H1 (cell line): ENCODE data around the gene TCEA2. TPM values are rescaled to one million over a fixed set of nuclear protein-coding genes. Genes with fewer than 3 reads are reported as not detected.
"Not testable (repeated sequence)": the region's sequence is repeated elsewhere in the genome, so short reads cannot be mapped to it uniquely, and the experiment has no call there.

ENCODE experiments used
- CTCF ChIA-PET: fragments of 300-600 bp; sonication (Branson Sonifier 250); formaldehyde crosslinking; loops from one replicate; lab custom pipeline; 2021; ENCODE audit not compliant: partially characterized antibody; lab: Charles Lee
- POLR2A ChIA-PET: fragments of 300-600 bp; sonication (Branson Sonifier 250); formaldehyde crosslinking; loops from one replicate; lab custom pipeline; 2021; ENCODE audit warnings: inconsistent platforms; ENCODE audit not compliant: partially characterized antibody; lab: Charles Lee
- DNase-seq, 2 experiments: peaks; one replicate each; pipeline versions ENCODE4 v3.0.0 to v3.0.0-alpha.2; 2010 to 2022; ENCODE audit warnings: low spot score in 2 of 2, low read depth in 1 of 2, mixed read lengths in 1 of 2
- FAIRE-seq: peaks from 2 replicates; lab custom pipeline; 2011; peaks lifted over from hg19 to GRCh38; lab: Jason Lieb, UNC
- H2AFZ ChIP-seq: 2 replicates; pipeline ENCODE4 v1.8.1; 2012; ENCODE audit warnings: low read length, inconsistent platforms
- H2AK5ac ChIP-seq: 2 replicates; pipeline ENCODE4 v1.6.1; 2013; ENCODE audit warnings: low read depth, low read length
- H2BK120ac ChIP-seq: replicated peaks from 2 replicates; pipeline ENCODE3; 2013; ENCODE audit warnings: low read depth, low read length, inconsistent platforms
- H2BK12ac ChIP-seq: 2 replicates; pipeline ENCODE4 v1.6.1; 2013; ENCODE audit warnings: low read depth, low read length
- H2BK15ac ChIP-seq: 2 replicates; pipeline ENCODE4 v1.6.1; 2013; ENCODE audit warnings: low read length
- H2BK20ac ChIP-seq: 2 replicates; pipeline ENCODE4 v1.6.1; 2013; ENCODE audit warnings: low read length
- H2BK5ac ChIP-seq: 2 replicates; pipeline ENCODE4 v1.6.1; 2013; ENCODE audit warnings: low read depth, low read length
- H3K14ac ChIP-seq: 2 replicates; pipeline ENCODE4 v1.6.1; 2013; ENCODE audit warnings: inconsistent platforms; ENCODE audit not compliant: insufficient read length
- H3K18ac ChIP-seq: 2 replicates; pipeline ENCODE4 v1.6.1; 2013; ENCODE audit warnings: low read length; ENCODE audit errors: extremely low read depth
- H3K23ac ChIP-seq: 2 replicates; pipeline ENCODE4 v1.6.1; 2013; ENCODE audit warnings: inconsistent platforms; ENCODE audit not compliant: insufficient read length
- H3K23me2 ChIP-seq: 2 replicates; pipeline ENCODE4 v1.6.1; 2013; ENCODE audit warnings: low read depth, low read length
- H3K27ac ChIP-seq: 2 replicates; pipeline ENCODE4 v1.6.1; 2011; ENCODE audit warnings: low read depth, low read length, inconsistent platforms
- H3K27me3 ChIP-seq, 4 experiments: replicated peaks in 1 of 4; 1 replicate in 1 of 4; 2 replicates in 3 of 4; pipeline versions ENCODE4 v1.6.1 to v1.8.1; 2011 to 2013; ENCODE audit warnings: low read length in 3 of 4, mild to moderate bottlenecking in 3 of 4, inconsistent platforms in 2 of 4, mixed read lengths in 2 of 4, moderate library complexity in 1 of 4; ENCODE audit not compliant: control insufficient read depth in 3 of 4, insufficient read depth in 3 of 4; ENCODE audit errors: extremely low read depth in 1 of 4
- H3K36me3 ChIP-seq, 4 experiments: 2 replicates each; pipeline versions ENCODE4 v1.6.1 to v1.8.1; 2011 to 2013; ENCODE audit warnings: mild to moderate bottlenecking in 4 of 4, low read length in 3 of 4, moderate library complexity in 2 of 4, control low read depth in 1 of 4, inconsistent platforms in 1 of 4; ENCODE audit not compliant: insufficient read depth in 4 of 4, control insufficient read depth in 2 of 4
- H3K4ac ChIP-seq: replicated peaks from 2 replicates; pipeline ENCODE3; 2013; ENCODE audit warnings: low read length, low read depth, mixed read lengths, inconsistent platforms; ENCODE audit not compliant: insufficient read length
- H3K4me1 ChIP-seq, 4 experiments: replicated peaks in 1 of 4; 1 replicate in 1 of 4; 2 replicates in 3 of 4; pipeline versions ENCODE4 v1.6.1 to v1.8.1; 2011 to 2013; ENCODE audit warnings: low read length in 3 of 4, inconsistent platforms in 2 of 4, mixed read lengths in 1 of 4; ENCODE audit not compliant: insufficient read depth in 4 of 4, control insufficient read depth in 3 of 4
- H3K4me2 ChIP-seq, 2 experiments: 2 replicates each; pipeline versions ENCODE4 v1.6.1 to v1.8.1; 2011 to 2013; ENCODE audit warnings: low read depth in 2 of 2, low read length in 2 of 2, control low read depth in 1 of 2, inconsistent platforms in 1 of 2, mild to moderate bottlenecking in 1 of 2; ENCODE audit not compliant: insufficient read depth in 1 of 2
- H3K4me3 ChIP-seq, 4 experiments: fragments of 200-600, 300-600 bp in 1 of 4; sonication (generic), shearing (Covaris generic), sonication (Bioruptor Twin) in 1 of 4; 2 replicates each; pipeline versions ENCODE4 v1.5.1 to v1.8.1; 2011 to 2016; ENCODE audit warnings: low read length in 4 of 4, low read depth in 3 of 4, control low read depth in 2 of 4, inconsistent platforms in 2 of 4, mild to moderate bottlenecking in 2 of 4, mixed read lengths in 1 of 4, moderate library complexity in 1 of 4; ENCODE audit not compliant: insufficient read depth in 2 of 4; ENCODE audit errors: extremely low read depth in 1 of 4
- H3K56ac ChIP-seq: replicated peaks from 2 replicates; pipeline ENCODE3; 2013; ENCODE audit warnings: low read depth, mild to moderate bottlenecking, mixed read lengths, low read length, inconsistent platforms; ENCODE audit not compliant: insufficient read length
- H3K79me1 ChIP-seq: 2 replicates; pipeline ENCODE4 v1.6.1; 2013; ENCODE audit warnings: low read depth, low read length, control low read depth
- H3K79me2 ChIP-seq, 2 experiments: 2 replicates each; pipeline versions ENCODE4 v1.6.1 to v1.8.1; 2012 to 2013; ENCODE audit warnings: low read length in 2 of 2, mild to moderate bottlenecking in 2 of 2, inconsistent platforms in 1 of 2; ENCODE audit not compliant: insufficient read depth in 2 of 2, control insufficient read depth in 1 of 2
- H3K9ac ChIP-seq, 4 experiments: replicated peaks in 1 of 4; 1 replicate in 1 of 4; 2 replicates in 3 of 4; pipeline versions ENCODE4 v1.6.1 to v1.8.1; 2011 to 2013; ENCODE audit warnings: low read depth in 3 of 4, low read length in 3 of 4, control low read depth in 2 of 4, mild to moderate bottlenecking in 2 of 4, moderate library complexity in 2 of 4, inconsistent platforms in 1 of 4; ENCODE audit errors: extremely low read depth in 1 of 4
- H3K9me3 ChIP-seq, 2 experiments: 2 replicates each; pipeline versions ENCODE4 v1.6.1 to v1.8.1; 2012 to 2013; ENCODE audit warnings: mild to moderate bottlenecking in 2 of 2, moderate library complexity in 2 of 2, control low read depth in 1 of 2, inconsistent platforms in 1 of 2, low read depth in 1 of 2, low read length in 1 of 2, mixed read lengths in 1 of 2; ENCODE audit not compliant: insufficient read depth in 2 of 2
- H4K20me1 ChIP-seq, 2 experiments: replicated peaks in 1 of 2; 2 replicates each; pipeline versions ENCODE3 to v1.8.1; 2011 to 2013; ENCODE audit warnings: inconsistent platforms in 2 of 2, low read length in 2 of 2, mild to moderate bottlenecking in 1 of 2; ENCODE audit not compliant: insufficient read depth in 2 of 2, control insufficient read depth in 1 of 2
- H4K5ac ChIP-seq: 2 replicates; pipeline ENCODE4 v1.6.1; 2013; ENCODE audit warnings: low read length, low read depth, mixed read lengths, inconsistent platforms; ENCODE audit not compliant: insufficient read length
- H4K8ac ChIP-seq: 2 replicates; pipeline ENCODE4 v1.8.0; 2013; ENCODE audit warnings: mild to moderate bottlenecking, moderate library complexity, low read length, inconsistent platforms; ENCODE audit not compliant: insufficient read depth; ENCODE audit errors: extremely low read depth
- H4K91ac ChIP-seq: replicated peaks from 2 replicates; pipeline ENCODE3; 2013; ENCODE audit warnings: low read length, mixed read lengths, inconsistent platforms; ENCODE audit not compliant: insufficient read length
- WGBS, 2 experiments: shearing (Covaris generic) in 1 of 2; methylation state at CpG; one replicate each; pipeline versions ENCODE4 v1.1.6 to v1.1.7; 2013 to 2015; ENCODE audit warnings: low lambda C conversion rate in 2 of 2, mixed read lengths in 2 of 2, inconsistent platforms in 1 of 2, low coverage in 1 of 2, missing lambda C conversion rate in 1 of 2; ENCODE audit not compliant: insufficient replicate concordance in 2 of 2, insufficient coverage in 1 of 2, insufficient read length in 1 of 2; ENCODE audit errors: extremely low coverage in 1 of 2, missing lambda C conversion rate in 1 of 2; 5-methylcytosine and 5-hydroxymethylcytosine counted together
- polyA plus RNA-seq, 7 experiments: library from polyadenylated mRNA; depleted of rRNA in 3 of 7; stranded (reverse) in 5 of 7; unstranded in 2 of 7; fragments of >200 nt in 5 of 7; fragments of 200-250 nt in 2 of 7; gene quantifications; 1 replicate in 5 of 7; 2 replicates in 1 of 7; 4 replicates in 1 of 7; pipeline versions ENCODE4 v1.2.1 to v1.2.3, GENCODE V29; 2011 to 2013; ENCODE audit warnings: missing spikeins in 2 of 7, mixed read lengths in 2 of 7
- total RNA-seq: library from RNA; stranded (reverse); fragmentation: NEBNext Ultra II Directional; extraction: Animal tissue kit (Norgen Biotek cat#: 25700); gene quantifications from 2 replicates; pipeline ENCODE4 v1.2.1, GENCODE V29; 2021

TCEA2 gene
- total and polyA plus RNA-seq, 2 of the 8 experiments (the other 6 are each of a cell fraction or from before 2014, with no cell fraction given): 41.4 to 42.3 TPM

DNA sequence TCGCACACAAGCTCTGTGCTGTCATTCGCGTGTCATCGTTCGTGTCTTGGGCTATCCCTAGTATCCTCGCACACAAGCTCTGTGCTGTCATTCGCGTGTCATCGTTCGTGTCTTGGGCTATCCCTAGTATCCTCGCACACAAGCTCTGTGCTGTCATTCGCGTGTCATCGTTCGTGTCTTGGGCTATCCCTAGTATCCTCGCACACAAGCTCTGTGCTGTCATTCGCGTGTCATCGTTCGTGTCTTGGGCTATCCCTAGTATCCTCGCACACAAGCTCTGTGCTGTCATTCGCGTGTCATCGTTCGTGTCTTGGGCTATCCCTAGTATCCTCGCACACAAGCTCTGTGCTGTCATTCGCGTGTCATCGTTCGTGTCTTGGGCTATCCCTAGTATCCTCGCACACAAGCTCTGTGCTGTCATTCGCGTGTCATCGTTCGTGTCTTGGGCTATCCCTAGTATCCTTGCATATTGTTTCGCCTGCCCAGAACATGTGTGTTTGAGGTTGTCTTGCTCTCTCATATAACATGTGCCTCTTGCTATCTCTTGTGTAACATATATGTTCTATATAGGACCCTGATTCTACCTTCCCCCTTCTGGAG lies 24.3 kb downstream of the TCEA2 start:
- POLR2A ChIA-PET: not testable (repeated sequence)

DNA sequence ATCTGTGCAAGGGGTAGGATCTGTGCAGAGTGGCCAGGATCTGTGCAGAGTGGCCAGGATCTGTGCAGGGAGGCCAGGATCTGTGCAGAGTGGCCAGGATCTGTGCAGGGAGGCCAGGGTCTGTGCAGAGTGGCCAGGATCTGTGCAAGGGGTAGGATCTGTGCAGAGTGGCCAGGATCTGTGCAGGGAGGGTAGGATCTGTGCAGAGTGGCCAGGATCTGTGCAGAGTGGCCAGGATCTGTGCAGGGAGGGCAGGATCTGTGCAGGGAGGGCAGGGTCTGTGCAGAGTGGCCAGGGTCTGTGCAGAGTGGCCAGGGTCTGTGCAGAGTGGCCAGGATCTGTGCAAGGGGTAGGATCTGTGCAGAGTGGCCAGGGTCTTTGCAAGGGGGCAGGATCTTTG lies 25.6 kb downstream of the TCEA2 start:
- H3K79me1 ChIP-seq, H3K14ac ChIP-seq, H2BK15ac ChIP-seq, H2AK5ac ChIP-seq, H2BK120ac ChIP-seq, H4K8ac ChIP-seq, H3K9me3 ChIP-seq, H3K36me3 ChIP-seq, POLR2A ChIA-PET, H4K20me1 ChIP-seq, H2BK5ac ChIP-seq, H3K4me3 ChIP-seq, H3K23me2 ChIP-seq, H3K18ac ChIP-seq, H2BK20ac ChIP-seq, H3K4me2 ChIP-seq, H3K27ac ChIP-seq, DNase-seq, H4K5ac ChIP-seq, H3K9ac ChIP-seq, H3K4ac ChIP-seq, H3K56ac ChIP-seq, H3K79me2 ChIP-seq, H4K91ac ChIP-seq, FAIRE-seq, H2BK12ac ChIP-seq, H3K23ac ChIP-seq, H2AFZ ChIP-seq: not testable (repeated sequence)
- Histone ChIP-seq H3K27me3 (peaks cover 5 to 29% (median 21%) of the 10 kb centered on the region in 4 experiments), H3K4me1 (peaks cover 4 to 12% (median 8%) of the 10 kb centered on the region in 4 experiments)
- CTCF ChIA-PET: interaction anchor here (1.4 to 13.0 kb wide), 3 partner anchors 10 to 29 kb away, joined by 3 to 144 read pairs (median 5); no protein-coding TSS in a partner anchor

More for the DNA sequence above, 24.3 kb downstream of the TCEA2 start:
- not testable (repeated sequence) for H3K9ac ChIP-seq, H2BK12ac ChIP-seq, H3K79me1 ChIP-seq, H3K4me3 ChIP-seq, H2BK120ac ChIP-seq, H3K27ac ChIP-seq, H2AK5ac ChIP-seq, H4K5ac ChIP-seq, H4K20me1 ChIP-seq, DNase-seq, H2AFZ ChIP-seq, H3K36me3 ChIP-seq, H3K18ac ChIP-seq, H4K91ac ChIP-seq, H3K79me2 ChIP-seq, H3K4ac ChIP-seq, H2BK5ac ChIP-seq, FAIRE-seq, H3K56ac ChIP-seq, H3K4me2 ChIP-seq, H3K14ac ChIP-seq, H3K23ac ChIP-seq, H4K8ac ChIP-seq, H2BK20ac ChIP-seq, H3K9me3 ChIP-seq, H2BK15ac ChIP-seq
- H3K27me3 ChIP-seq: peaks cover 5 to 38% (median 29%) of the 10 kb centered on the region in 4 experiments
- peaks cover 4 to 18% (median 13%) of the 10 kb centered on the region in 4 experiments for H3K4me1 ChIP-seq
- H3K23me2 ChIP-seq: peaks cover 12% of the 10 kb centered on the region; the same call in 1 of the 2 replicates
- WGBS, 2 experiments: 97% methylated on average over 5 of the region's 36 CpGs; no CpG with 5 or more reads in 1 of the 2 experiments
- CTCF ChIA-PET: interaction anchor here (4.9 to 13.0 kb wide), 3 partner anchors 13 to 32 kb away, joined by 41 to 144 read pairs (median 139); partner anchors contain the start of genes SOX18 and TCEA2
